AG04449 (cell line): ENCODE data around the gene RBL1.

Source experiments
- CTCF ChIA-PET: fragments of 350-600 bp; formaldehyde crosslinking; extraction: SDS; loops from one replicate; lab custom pipeline; 2021; ENCODE audit warnings: antibody characterized with exemption; lab: Yijun Ruan, JAX
- POLR2A ChIA-PET: fragments of 400-600, 350-600 bp; formaldehyde crosslinking; extraction: SDS; loops from one replicate; lab custom pipeline; 2020; ENCODE audit warnings: antibody characterized with exemption, inconsistent platforms; lab: Yijun Ruan, JAX
- DNase-seq: peaks from one replicate; pipeline ENCODE4 v3.0.0-alpha.2; 2010; ENCODE audit warnings: low read depth, low spot score
- H3K4me3 ChIP-seq: 2 replicates; pipeline ENCODE4 v1.5.1; 2011; ENCODE audit warnings: low read depth, mild to moderate bottlenecking, control low read depth, low read length
- CTCF ChIP-seq: IDR thresholded peaks from one replicate; pipeline ENCODE4 v1.5.1; 2011; ENCODE audit warnings: mild to moderate bottlenecking, moderate library complexity, low read length, control low read depth, inconsistent platforms; ENCODE audit not compliant: insufficient read depth; ENCODE audit errors: missing control alignments

Gene RBL1

GRCh38 chr20:36984257-36984638, 111.5 kb downstream of the RBL1 start:
- DNase-seq: no peak
- CTCF ChIA-PET: no interaction called here
- H3K4me3 ChIP-seq: no peak overlapping the region
- TF ChIP-seq CTCF: no peak
- POLR2A ChIA-PET: no interaction called here

- DNase-seq: no peak
- TF ChIP-seq CTCF: no peak
- CTCF ChIA-PET: no interaction called here
- no peak overlapping the region for H3K4me3 ChIP-seq
- POLR2A ChIA-PET: no interaction called here
Measured at GRCh38 chr20:36975099-36975818, 120.5 kb downstream of the RBL1 start.

DNA sequence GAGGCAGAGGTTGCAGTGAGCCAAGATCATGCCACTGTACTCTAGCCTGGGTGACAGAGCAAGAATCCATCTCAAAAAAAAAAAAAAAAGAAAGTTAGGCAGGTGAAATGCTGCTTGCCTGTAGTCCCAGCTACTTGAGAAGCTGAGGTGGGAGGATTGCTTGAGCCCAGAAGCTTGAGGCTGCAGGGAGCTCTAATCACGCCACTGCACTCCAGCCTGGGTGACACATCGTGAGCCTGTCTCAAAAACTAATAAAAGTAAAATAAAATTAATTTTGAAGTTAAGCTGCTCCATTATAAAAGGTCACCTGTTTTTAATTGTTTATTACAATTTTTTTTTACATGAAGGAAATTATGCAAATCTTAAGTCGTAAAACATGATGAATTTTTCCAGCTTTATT, 121.1 kb downstream of the RBL1 start:
- ChIA-PET POLR2A (no interaction called here), CTCF (no interaction called here)
- no peak overlapping the region for H3K4me3 ChIP-seq
- no peak for TF ChIP-seq CTCF
- DNase-seq: no peak

GRCh38 chr20:36971103-36971502, 124.7 kb downstream of the RBL1 start:
- POLR2A ChIA-PET: no interaction called here
- no peak for DNase-seq
- CTCF ChIA-PET: no interaction called here
- no peak overlapping the region for H3K4me3 ChIP-seq
- TF ChIP-seq CTCF: no peak

DNA sequence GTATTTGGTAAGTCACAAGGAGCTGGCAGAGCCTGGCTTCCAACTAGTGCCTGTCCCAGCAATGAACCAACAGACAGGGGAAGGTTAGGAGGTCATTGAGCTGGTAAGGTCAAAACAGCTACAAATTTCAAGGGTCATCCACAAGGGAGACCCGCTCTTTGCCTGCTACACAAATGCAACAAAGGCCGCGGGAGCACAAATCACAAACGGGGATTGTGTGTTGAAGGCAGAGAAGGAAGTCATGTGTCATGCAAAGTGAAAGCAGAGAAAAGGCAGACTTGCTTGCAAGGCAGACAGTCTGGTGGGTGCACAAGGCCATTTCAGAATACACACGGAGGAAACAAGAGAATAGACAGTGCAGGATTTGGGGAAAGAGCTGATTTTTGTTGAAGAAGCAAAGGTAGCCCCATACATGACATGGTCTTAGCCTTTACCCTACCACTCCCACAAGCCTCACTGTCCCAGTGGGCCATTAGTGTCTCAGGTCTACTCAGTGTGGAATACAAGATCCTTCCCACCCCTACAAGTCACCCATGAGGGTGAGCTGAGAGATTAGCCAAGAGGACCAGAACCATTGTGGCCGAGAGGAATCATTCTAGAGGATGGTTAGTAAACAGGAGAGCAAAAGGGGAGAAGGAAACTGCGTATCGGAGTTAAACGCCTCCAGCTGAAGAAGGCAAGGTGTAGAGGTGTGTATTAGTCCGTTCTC, 126.2 kb downstream of the RBL1 start:
- no peak for DNase-seq
- CTCF ChIA-PET: no interaction called here

More for the DNA sequence above, 126.2 kb downstream of the RBL1 start:
- POLR2A ChIA-PET: no interaction called here
- TF ChIP-seq CTCF: no peak
- H3K4me3 ChIP-seq: no peak overlapping the region
